GM12864 (cell line): ENCODE results near the gene VWC2.

ENCODE experiments used
- DNase-seq: peaks from one replicate; pipeline ENCODE4 v3.0.0-alpha.2; 2011; ENCODE audit warnings: low read depth
- H3K4me3 ChIP-seq: 2 replicates; pipeline ENCODE4 v1.5.1; 2011; ENCODE audit warnings: mild to moderate bottlenecking, low read depth, low read length, control low read depth
- TF ChIP-seq, protein P1 (sequence below): IDR thresholded peaks from 2 replicates; pipeline ENCODE4 v1.5.1; 2011; ENCODE audit warnings: low read depth, mild to moderate bottlenecking, moderate library complexity, low read length, control low read depth, inconsistent platforms; ENCODE audit errors: missing control alignments

Gene VWC2

DNA sequence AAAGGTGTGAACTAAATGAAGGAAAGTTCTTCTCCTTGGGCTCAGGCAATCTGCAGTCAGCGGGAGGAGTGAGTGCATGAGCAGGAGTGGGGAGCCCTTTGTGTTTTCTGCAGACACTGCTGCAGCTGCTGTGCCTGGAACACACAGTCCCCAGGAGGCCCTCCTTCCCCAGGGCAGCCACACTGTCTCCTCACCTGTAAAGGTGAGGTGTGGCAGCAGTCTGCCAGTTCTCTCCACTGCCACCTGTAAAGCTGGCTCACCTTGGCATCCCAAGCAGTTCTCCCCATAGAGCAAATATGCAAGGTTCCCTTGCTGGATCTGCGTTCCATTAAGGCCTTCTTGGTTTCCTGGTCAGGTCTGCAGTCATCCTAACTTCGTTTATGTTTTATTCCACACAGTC lies 5.2 kb upstream of the VWC2 start:
- TF ChIP-seq, protein P1, sequence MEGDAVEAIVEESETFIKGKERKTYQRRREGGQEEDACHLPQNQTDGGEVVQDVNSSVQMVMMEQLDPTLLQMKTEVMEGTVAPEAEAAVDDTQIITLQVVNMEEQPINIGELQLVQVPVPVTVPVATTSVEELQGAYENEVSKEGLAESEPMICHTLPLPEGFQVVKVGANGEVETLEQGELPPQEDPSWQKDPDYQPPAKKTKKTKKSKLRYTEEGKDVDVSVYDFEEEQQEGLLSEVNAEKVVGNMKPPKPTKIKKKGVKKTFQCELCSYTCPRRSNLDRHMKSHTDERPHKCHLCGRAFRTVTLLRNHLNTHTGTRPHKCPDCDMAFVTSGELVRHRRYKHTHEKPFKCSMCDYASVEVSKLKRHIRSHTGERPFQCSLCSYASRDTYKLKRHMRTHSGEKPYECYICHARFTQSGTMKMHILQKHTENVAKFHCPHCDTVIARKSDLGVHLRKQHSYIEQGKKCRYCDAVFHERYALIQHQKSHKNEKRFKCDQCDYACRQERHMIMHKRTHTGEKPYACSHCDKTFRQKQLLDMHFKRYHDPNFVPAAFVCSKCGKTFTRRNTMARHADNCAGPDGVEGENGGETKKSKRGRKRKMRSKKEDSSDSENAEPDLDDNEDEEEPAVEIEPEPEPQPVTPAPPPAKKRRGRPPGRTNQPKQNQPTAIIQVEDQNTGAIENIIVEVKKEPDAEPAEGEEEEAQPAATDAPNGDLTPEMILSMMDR, result no peak
- DNase-seq, result no peak
- H3K4me3 ChIP-seq, result no peak overlapping the region

DNA sequence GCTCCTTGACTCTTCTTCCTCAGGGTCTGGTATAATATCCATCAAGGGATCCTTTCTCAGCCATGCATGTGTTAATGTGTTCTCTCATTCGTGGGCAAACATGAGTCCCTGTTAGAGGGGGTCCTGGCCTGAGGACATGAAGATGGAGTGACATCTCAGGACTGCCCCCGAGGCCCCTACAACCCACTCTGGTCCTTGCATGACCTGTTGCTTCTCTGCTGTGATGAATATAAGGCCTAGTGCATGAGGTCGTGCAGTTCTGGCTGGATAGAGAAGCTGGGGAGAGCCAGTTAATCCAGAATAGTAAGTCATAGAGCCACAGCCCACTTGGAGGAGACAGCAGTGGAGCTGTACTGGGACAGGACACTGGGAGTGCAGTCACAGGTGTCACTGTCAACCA lies 4.6 kb upstream of the VWC2 start:
- TF ChIP-seq, protein P1, result no peak
- no peak overlapping the region for H3K4me3 ChIP-seq
- DNase-seq, result no peak

DNA sequence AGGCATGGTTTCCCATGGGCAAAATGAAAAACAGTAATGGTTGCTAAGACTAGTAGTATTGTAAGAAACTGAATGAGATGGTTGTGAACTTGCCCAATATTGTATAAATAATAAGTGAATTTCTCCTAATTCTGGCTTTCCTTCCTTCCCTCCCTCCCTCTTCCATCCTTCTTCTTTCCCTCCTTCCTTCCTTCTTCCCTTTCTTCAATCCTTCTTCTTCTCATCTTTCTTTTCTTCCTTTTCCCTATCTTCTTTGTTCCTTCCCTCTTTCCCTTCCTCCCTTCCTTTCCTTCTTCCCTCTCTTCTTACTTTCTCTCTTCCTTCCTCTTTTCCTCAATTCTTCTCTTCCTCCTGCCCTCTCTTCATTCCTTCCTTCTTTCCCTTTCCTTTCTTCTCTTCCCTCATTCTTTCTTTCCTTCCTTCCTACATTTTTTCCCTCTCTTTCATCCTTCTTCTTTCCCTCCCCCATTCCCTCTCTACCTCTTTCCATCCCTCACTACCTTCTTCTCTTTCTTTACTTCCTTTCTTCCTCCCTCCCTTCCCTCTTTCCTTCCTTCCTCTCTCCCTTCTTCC lies 4.1 kb upstream of the VWC2 start:
- TF ChIP-seq, protein P1, result no peak
- no peak overlapping the region for H3K4me3 ChIP-seq
- DNase-seq, result no peak

DNA sequence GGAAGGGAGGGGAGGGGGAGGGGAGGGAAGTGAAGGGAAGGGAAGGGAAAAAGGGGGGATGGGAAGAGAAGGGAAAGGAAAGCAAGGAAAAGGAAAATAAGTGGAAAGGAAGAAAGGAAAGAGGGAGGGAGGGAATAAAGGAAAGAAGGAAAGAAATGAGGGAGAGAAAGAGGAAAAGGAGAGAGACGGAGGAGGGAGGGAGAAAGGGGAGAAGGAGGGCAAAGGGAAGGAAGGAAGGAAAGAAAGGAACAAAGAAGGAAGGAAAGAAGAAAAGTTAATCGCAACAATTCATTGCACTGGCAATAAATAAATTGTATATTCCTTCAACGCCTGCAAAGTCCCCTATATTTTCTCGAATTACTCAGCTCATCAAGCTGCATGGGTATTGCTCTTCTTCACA lies 2.6 kb upstream of the VWC2 start:
- H3K4me3 ChIP-seq, result no peak overlapping the region
- TF ChIP-seq, protein P1, result no peak
- no peak for DNase-seq

DNA sequence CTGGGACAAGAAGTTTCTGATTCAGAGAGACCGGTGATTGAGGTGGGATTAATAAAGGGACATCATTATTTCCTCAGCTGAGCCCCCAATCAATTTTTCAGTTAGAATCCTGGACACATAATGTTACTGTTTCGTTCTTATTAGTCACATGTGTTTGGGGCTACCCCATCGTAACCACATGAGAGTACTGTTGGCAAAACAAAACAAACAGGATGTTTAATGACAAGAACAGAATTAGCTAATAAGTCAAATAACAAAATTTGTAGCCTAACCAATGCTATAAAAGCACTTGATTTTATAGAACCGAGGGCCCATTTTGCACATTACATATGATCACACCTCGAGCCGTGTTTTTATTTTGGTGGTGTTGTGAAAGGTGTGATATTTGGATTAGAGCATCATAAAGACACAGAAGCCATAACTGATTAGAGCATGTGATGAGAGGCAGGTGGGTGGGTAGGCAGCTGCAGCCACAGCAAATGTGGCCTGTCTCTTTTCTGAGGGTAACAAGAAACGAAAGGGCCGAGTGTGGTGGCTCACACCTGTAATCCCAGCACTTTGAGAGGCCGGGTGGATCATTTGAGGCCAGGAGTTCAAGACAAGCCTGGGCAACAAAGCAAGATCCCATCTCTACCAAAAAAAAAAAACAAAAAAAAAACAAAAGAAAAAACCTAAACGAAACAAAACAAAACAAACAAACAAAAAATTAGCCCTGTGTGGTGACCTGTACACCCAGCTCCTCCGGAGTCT lies 1.8 kb upstream of the VWC2 start:
- no peak for DNase-seq
- TF ChIP-seq, protein P1, result no peak
- no peak overlapping the region for H3K4me3 ChIP-seq

DNA sequence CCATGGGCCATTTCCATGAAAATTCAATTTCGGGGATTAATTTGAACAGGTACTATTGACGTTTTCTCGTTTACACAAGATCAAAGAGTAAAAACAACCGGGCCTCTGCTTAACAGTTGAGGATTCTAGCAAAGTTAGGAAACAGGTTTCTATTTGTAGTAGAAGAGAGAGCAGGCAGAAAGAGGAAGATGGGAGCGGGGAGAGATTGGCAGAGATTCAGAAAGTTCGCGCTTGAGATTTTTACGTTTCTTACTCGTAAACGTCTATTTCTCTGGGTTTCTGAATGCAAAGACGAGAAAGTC lies 571 bp upstream of the VWC2 start:
- TF ChIP-seq, protein P1, result no peak
- no peak overlapping the region for H3K4me3 ChIP-seq
- DNase-seq, result no peak

DNA sequence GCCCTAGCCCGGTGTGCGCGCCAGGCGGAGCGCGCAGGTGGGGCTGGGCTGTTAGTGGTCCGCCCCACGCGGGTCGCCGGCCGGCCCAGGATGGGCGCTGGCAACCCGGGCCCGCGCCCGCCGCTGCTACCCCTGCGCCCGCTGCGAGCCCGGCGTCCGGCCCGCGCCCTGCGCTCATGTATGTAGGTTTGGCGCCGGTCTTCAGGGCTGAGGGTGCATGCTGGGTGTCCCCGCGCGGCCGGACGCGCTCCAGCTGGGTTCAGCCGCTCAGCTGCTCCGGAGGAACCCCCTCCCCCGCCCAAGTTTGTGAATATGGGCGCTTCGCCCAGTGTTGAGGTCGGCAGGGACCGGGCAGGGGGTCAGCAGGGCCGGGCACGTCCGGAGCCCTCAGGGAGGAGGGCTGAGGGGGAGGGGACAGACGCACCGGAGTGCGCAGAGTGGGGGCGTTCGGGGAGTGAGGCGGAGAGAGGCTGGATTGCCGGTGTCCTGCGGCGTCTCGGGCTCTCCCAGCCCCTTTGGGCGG lies 559 bp downstream of the VWC2 start:
- H3K4me3 ChIP-seq, result peak overlapping the region; percentile 30
- no peak for DNase-seq
- TF ChIP-seq, protein P1, result no peak
